HG03196 (cell line): ENCODE measurements around the gene IL13RA1.
"Not testable (repeated sequence)": the region's sequence is repeated elsewhere in the genome, so short reads cannot be mapped to it uniquely, and the experiment has no call there.

Experiments
- ATAC-seq: cut with Tn5 transposase; IDR thresholded peaks from one replicate; pipeline ENCODE4 v1.9.1; 2021; ENCODE audit not compliant: unreplicated experiment

Gene IL13RA1

GRCh38 chrX:118726887-118727685 is at the start of gene IL13RA1:
IL13RA1 (plus strand) TSS chrX:118727606; CDS start chrX:118727639, 33 bp downstream.
- ATAC-seq: peak; percentile 65

GRCh38 chrX:118679290-118679689 is 48.1 kb upstream of the IL13RA1 start:
- ATAC-seq: no peak

- ATAC-seq: no peak
These were observed 45.0 kb upstream of the IL13RA1 start for GRCh38 chrX:118682258-118683014.

GRCh38 chrX:118685393-118685792 is 42.0 kb upstream of the IL13RA1 start:
- ATAC-seq: no peak

- ATAC-seq: no peak
These were observed 38.5 kb upstream of the IL13RA1 start for GRCh38 chrX:118688935-118689334.

GRCh38 chrX:118693843-118694242 is 33.6 kb upstream of the IL13RA1 start:
- ATAC-seq: no peak

GRCh38 chrX:118694638-118695037 is 32.8 kb upstream of the IL13RA1 start:
- ATAC-seq: no peak

GRCh38 chrX:118698516-118699170 is 28.8 kb upstream of the IL13RA1 start:
- no peak for ATAC-seq

GRCh38 chrX:118702741-118703140 is 24.7 kb upstream of the IL13RA1 start:
- ATAC-seq: no peak

- no peak for ATAC-seq
These were observed 20.7 kb upstream of the IL13RA1 start for GRCh38 chrX:118706681-118707080.

GRCh38 chrX:118714521-118714920 is 12.9 kb upstream of the IL13RA1 start:
- no peak for ATAC-seq

GRCh38 chrX:118715917-118716316 is 11.5 kb upstream of the IL13RA1 start:
- ATAC-seq: not testable (repeated sequence)

GRCh38 chrX:118716833-118717232 is 10.6 kb upstream of the IL13RA1 start:
- ATAC-seq: not testable (repeated sequence)

GRCh38 chrX:118717678-118718391 is 9.6 kb upstream of the IL13RA1 start:
- no peak for ATAC-seq

GRCh38 chrX:118718737-118719136 is 8.7 kb upstream of the IL13RA1 start:
- no peak for ATAC-seq

GRCh38 chrX:118720058-118720707 is 7.2 kb upstream of the IL13RA1 start:
- no peak for ATAC-seq

- no peak for ATAC-seq
These were observed 4.0 kb upstream of the IL13RA1 start for GRCh38 chrX:118723376-118723775.

- no peak for ATAC-seq
These were observed 3.0 kb upstream of the IL13RA1 start for GRCh38 chrX:118724365-118724764.

- no peak for ATAC-seq
These were observed 2.6 kb upstream of the IL13RA1 start for GRCh38 chrX:118724775-118725174.

GRCh38 chrX:118726396-118726795 is 1.0 kb upstream of the IL13RA1 start:
- ATAC-seq: no peak
